Keratinocyte (primary cell): ENCODE results near the gene TPST2. TPM values are rescaled to one million over a fixed set of nuclear protein-coding genes. Genes with fewer than 3 reads are reported as not detected.

Experiments
- DNase-seq: peaks from one replicate; pipeline ENCODE4 v3.0.0-alpha.2; 2011; ENCODE audit warnings: low read depth, missing footprints, low spot score
- FAIRE-seq: peaks from 2 replicates; lab custom pipeline; 2011; peaks lifted over from hg19 to GRCh38; lab: Jason Lieb, UNC
- H2AFZ ChIP-seq: 2 replicates; pipeline ENCODE4 v1.6.0; 2012; ENCODE audit warnings: low read length, control low read depth, inconsistent platforms; ENCODE audit not compliant: control insufficient read depth
- H3K27ac ChIP-seq: 2 replicates; pipeline ENCODE4 v1.5.1; 2011; ENCODE audit warnings: low read length; ENCODE audit not compliant: control insufficient read depth, insufficient read depth
- H3K27me3 ChIP-seq: 3 replicates; pipeline ENCODE4 v1.6.0; 2011; ENCODE audit warnings: low read length; ENCODE audit not compliant: control insufficient read depth, insufficient read depth; ENCODE audit errors: extremely low read depth
- H3K36me3 ChIP-seq, 2 experiments: 2 replicates in 1 of 2; 3 replicates in 1 of 2; pipeline ENCODE4 v1.5.1; 2011; ENCODE audit warnings: low read length in 2 of 2, mild to moderate bottlenecking in 1 of 2; ENCODE audit not compliant: control insufficient read depth in 2 of 2, insufficient read depth in 2 of 2; ENCODE audit errors: extremely low read depth in 1 of 2
- H3K4me1 ChIP-seq: 3 replicates; pipeline ENCODE4 v1.5.1; 2011; ENCODE audit warnings: low read length; ENCODE audit not compliant: control insufficient read depth, insufficient read depth; ENCODE audit errors: extremely low read depth
- H3K4me2 ChIP-seq: 3 replicates; pipeline ENCODE4 v1.6.0; 2011; ENCODE audit warnings: low read depth, low read length; ENCODE audit not compliant: control insufficient read depth, insufficient read depth; ENCODE audit errors: extremely low read depth
- H3K4me3 ChIP-seq, 3 experiments: fragments of 200-600 bp in 1 of 3; sonication (generic) in 1 of 3; 2 replicates in 2 of 3; 3 replicates in 1 of 3; pipeline ENCODE4 v1.5.1; 2011 to 2016; ENCODE audit warnings: low read length in 3 of 3, mild to moderate bottlenecking in 3 of 3, control low read depth in 2 of 3, inconsistent platforms in 1 of 3, low read depth in 1 of 3, mixed read lengths in 1 of 3, mixed run types in 1 of 3, moderate library complexity in 1 of 3; ENCODE audit not compliant: control insufficient read depth in 2 of 3, insufficient read depth in 2 of 3; ENCODE audit errors: extremely low read depth in 1 of 3
- H3K79me2 ChIP-seq: 2 replicates; pipeline ENCODE4 v1.6.0; 2012; ENCODE audit warnings: low read length; ENCODE audit not compliant: control insufficient read depth, insufficient read depth
- H3K9ac ChIP-seq: 3 replicates; pipeline ENCODE4 v1.6.0; 2011; ENCODE audit warnings: low read length; ENCODE audit not compliant: control insufficient read depth, insufficient read depth; ENCODE audit errors: extremely low read depth
- H3K9me1 ChIP-seq: 3 replicates; pipeline ENCODE4 v1.6.0; 2011; ENCODE audit warnings: low read length; ENCODE audit not compliant: control insufficient read depth, insufficient read depth; ENCODE audit errors: extremely low read depth
- H3K9me3 ChIP-seq: 2 replicates; pipeline ENCODE4 v1.5.1; 2012; ENCODE audit warnings: low read depth, low read length; ENCODE audit not compliant: control insufficient read depth
- H4K20me1 ChIP-seq: 3 replicates; pipeline ENCODE4 v1.6.0; 2011; ENCODE audit warnings: low read length; ENCODE audit not compliant: control insufficient read depth, insufficient read depth; ENCODE audit errors: extremely low read depth
- CTCF ChIP-seq, 3 experiments: IDR thresholded peaks in 1 of 3; conservative IDR thresholded peaks in 1 of 3; optimal IDR thresholded peaks in 1 of 3; 2 replicates in 2 of 3; 3 replicates in 1 of 3; pipeline versions ENCODE3 to v1.5.1; 2011; ENCODE audit warnings: low read length in 3 of 3, mild to moderate bottlenecking in 3 of 3, moderate library complexity in 2 of 3, control low read depth in 1 of 3, inconsistent platforms in 1 of 3; ENCODE audit not compliant: insufficient read depth in 2 of 3; ENCODE audit errors: extremely low read depth in 1 of 3
- EZH2 ChIP-seq: IDR thresholded peaks from one replicate; pipeline ENCODE4 v1.6.1; 2012; ENCODE audit warnings: inconsistent platforms, mild to moderate bottlenecking, low read length, moderate library complexity
- dilution Hi-C: fragments of 300-500 bp; cut with MboI; formaldehyde crosslinking; loops from one replicate; pipeline ENCODE4 v1.7.0; 2020; ENCODE audit warnings: low sequenced_read_pairs; ENCODE audit not compliant: extremely low pct_ligation_motif_present
- polyA plus RNA-seq, 5 experiments: library from polyadenylated mRNA; depleted of rRNA in 3 of 5; stranded (reverse) in 3 of 5; stranded (forward) in 1 of 5; unstranded in 1 of 5; fragments of >200 nt; gene quantifications; 1 replicate in 1 of 5; 2 replicates in 3 of 5; 3 replicates in 1 of 5; pipeline versions ENCODE4 v1.2.1 to v1.2.3, GENCODE V29; 2011 to 2012; ENCODE audit warnings: missing spikeins in 2 of 5, low read depth in 1 of 5, low replicate concordance in 1 of 5

The TPST2 gene
- polyA plus RNA-seq, 1 donor (not counting 4 experiments of a cell fraction or from before 2014, with no cell fraction given), result 22.4 TPM

GRCh38 chr22:26547426-26547825 is 42.5 kb downstream of the TPST2 start:
- H2AFZ ChIP-seq, result no peak overlapping the region
- no peaks in the 10 kb centered on the region for H3K9me3 ChIP-seq
- peak; percentile 79 for FAIRE-seq
- no peaks in the 10 kb centered on the region for H4K20me1 ChIP-seq
- H3K27me3 ChIP-seq, result no peaks in the 10 kb centered on the region
- dilution Hi-C loops, result no loop called here
- H3K9me1 ChIP-seq, result no peaks in the 10 kb centered on the region
- H3K4me1 ChIP-seq, result peaks cover 28% of the 10 kb centered on the region
- H3K4me3 ChIP-seq, result no peak overlapping the region
- TF ChIP-seq CTCF (optimal IDR thresholded peaks at IDR 0.05 in 1 of 3, IDR thresholded peaks at IDR 0.05 in 1 of 3, conservative IDR thresholded peaks at IDR 0.05 in 1 of 3; ENCODE audit: extremely low read depth in 1 of 3, insufficient read depth in 2 of 3, low read length in 3 of 3) (no peak), EZH2 (no peak)
- H3K79me2 ChIP-seq, result peaks cover 7% of the 10 kb centered on the region
- H3K27ac ChIP-seq, result peak overlapping the region; percentile 47
- no peak overlapping the region for H3K9ac ChIP-seq
- DNase-seq, result peak; percentile 46
- peaks cover 0 to 6% of the 10 kb centered on the region in 2 experiments for H3K36me3 ChIP-seq
- H3K4me2 ChIP-seq, result peak overlapping the region; percentile 53

GRCh38 chr22:26546282-26546681 is 43.6 kb downstream of the TPST2 start:
- peaks cover 2 to 6% of the 10 kb centered on the region in 2 experiments for H3K36me3 ChIP-seq
- no peaks in the 10 kb centered on the region for H3K27me3 ChIP-seq
- H2AFZ ChIP-seq, result no peak overlapping the region
- no peak overlapping the region for H3K27ac ChIP-seq
- DNase-seq (no peak), FAIRE-seq (no peak)
- peaks cover 25% of the 10 kb centered on the region for H3K4me1 ChIP-seq
- TF ChIP-seq CTCF (optimal IDR thresholded peaks at IDR 0.05 in 1 of 3, IDR thresholded peaks at IDR 0.05 in 1 of 3, conservative IDR thresholded peaks at IDR 0.05 in 1 of 3; ENCODE audit: extremely low read depth in 1 of 3, insufficient read depth in 2 of 3, low read length in 3 of 3) (no peak), EZH2 (no peak)
- peaks cover 4% of the 10 kb centered on the region for H3K79me2 ChIP-seq
- H3K9me1 ChIP-seq, result no peaks in the 10 kb centered on the region
- H3K4me2 ChIP-seq, result no peak overlapping the region
- dilution Hi-C loops, result no loop called here
- H3K4me3 ChIP-seq, result no peak overlapping the region
- H3K9me3 ChIP-seq, result no peaks in the 10 kb centered on the region
- H4K20me1 ChIP-seq, result no peaks in the 10 kb centered on the region
- H3K9ac ChIP-seq, result no peak overlapping the region
